ENCODE results near the gene CADPS2. TPM values are rescaled to one million over a fixed set of nuclear protein-coding genes. Genes with fewer than 3 reads are reported as not detected.

The CADPS2 gene
- total RNA-seq = 10 to 100 TPM; 37.9 to 76.7 TPM
- polyA plus RNA-seq = 10 to 100 TPM; 16.0 to 17.6 TPM
- long read RNA-seq, donor 1, partial matches to known transcripts = 0 of 7 reads
- long read RNA-seq, donor 1, other reads (novel, unspliced or antisense) = 7 of 7 reads
- long read RNA-seq, donor 2 = 0 reads
- long read RNA-seq, donor 3 = 0 reads
- long read RNA-seq, donor 4 = 0 reads
- long read RNA-seq, donor 5 = 0 reads

DNA sequence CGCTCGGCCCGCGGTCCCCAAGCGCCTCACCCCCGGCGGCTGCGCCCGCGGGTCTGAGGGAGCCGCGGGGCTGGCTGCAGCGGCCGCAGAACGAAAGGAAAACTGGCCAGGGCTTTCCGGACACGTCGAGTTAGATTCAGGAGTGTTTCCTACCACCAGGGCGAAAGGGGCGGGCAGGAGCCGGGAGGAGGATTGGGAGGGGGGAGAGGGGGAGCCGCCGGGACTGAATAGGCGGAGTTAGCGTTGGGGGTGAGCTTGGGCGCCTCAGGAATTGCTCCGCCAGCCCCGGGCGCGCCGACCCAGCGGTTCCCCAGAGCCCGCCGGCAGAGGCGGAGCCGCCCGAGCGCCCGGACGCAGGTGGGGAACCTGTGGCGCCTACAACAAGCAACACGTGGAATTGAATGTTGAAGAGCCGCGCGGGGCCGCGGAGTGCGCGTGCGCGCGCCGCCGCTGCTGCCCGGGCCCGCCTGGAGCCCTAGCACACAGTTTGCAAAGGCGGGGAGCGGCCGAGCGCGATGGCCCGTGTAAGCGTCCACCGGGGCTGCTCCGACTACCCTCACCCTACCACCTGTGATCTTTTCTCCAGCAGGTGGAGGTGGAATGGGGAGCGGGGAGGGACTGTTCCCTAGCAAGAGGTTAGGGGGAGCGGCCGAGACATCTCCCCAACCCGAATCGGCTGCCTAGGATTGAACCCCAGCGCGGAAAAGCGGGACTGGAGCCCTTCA is at the start of gene CADPS2:
Gene CADPS2, minus strand, starts transcription at position 104 of the 725 bp plus-strand sequence. CDS start 123 bp downstream, outside the sequence.
- peak; percentile 88 for ATAC-seq (ENCODE audit: insufficient read depth, low FRiP score)

DNA sequence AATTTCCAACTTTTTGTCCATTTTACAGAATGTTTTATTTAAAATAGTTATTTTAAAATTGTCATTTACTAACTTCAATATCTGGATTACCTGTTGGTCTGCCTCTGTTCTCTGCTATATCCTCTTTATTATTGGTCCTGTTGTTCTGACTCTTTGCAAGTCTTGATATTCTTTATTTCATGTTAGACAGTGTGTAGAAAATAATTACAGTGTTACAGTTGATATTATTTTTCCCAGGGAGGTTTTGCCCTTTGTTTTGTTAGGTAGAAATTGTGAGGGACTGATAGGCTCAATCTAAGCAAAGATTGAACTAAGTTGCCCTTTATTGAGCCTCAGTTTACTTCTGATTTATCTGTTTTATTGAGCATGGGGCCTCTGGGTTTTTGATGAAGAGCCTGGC is 49.4 kb upstream of the CADPS2 start:
- ATAC-seq (ENCODE audit: insufficient read depth, low FRiP score) (no peak), DNase-seq (no peak)
- TF ChIP-seq, protein P1, sequence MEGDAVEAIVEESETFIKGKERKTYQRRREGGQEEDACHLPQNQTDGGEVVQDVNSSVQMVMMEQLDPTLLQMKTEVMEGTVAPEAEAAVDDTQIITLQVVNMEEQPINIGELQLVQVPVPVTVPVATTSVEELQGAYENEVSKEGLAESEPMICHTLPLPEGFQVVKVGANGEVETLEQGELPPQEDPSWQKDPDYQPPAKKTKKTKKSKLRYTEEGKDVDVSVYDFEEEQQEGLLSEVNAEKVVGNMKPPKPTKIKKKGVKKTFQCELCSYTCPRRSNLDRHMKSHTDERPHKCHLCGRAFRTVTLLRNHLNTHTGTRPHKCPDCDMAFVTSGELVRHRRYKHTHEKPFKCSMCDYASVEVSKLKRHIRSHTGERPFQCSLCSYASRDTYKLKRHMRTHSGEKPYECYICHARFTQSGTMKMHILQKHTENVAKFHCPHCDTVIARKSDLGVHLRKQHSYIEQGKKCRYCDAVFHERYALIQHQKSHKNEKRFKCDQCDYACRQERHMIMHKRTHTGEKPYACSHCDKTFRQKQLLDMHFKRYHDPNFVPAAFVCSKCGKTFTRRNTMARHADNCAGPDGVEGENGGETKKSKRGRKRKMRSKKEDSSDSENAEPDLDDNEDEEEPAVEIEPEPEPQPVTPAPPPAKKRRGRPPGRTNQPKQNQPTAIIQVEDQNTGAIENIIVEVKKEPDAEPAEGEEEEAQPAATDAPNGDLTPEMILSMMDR (IDR thresholded peaks at IDR 0.05; ENCODE audit: control extremely low read depth, extremely low read depth) = no peak

More for the DNA sequence above, at the start of gene CADPS2:
- peaks cover 0 to 41% (median 12%) of the 10 kb centered on the region in 5 donors for H3K4me1 ChIP-seq (ENCODE audit: control insufficient read depth in 5 of 5, insufficient read depth in 5 of 5, low read length in 5 of 5)
- peak within 1 kb of the TSS; percentile 79 to 93 for H3K9ac ChIP-seq (ENCODE audit: insufficient read depth in 1 of 2, low read length in 2 of 2)
- WGBS, 2 donors = 1% methylated on average over 60 to 73 of the region's 73 CpGs
- DNase-seq = peak; percentile 95 to 96 (median 96)
- H3K36me3 ChIP-seq (ENCODE audit: control insufficient read depth in 4 of 4, insufficient read depth in 4 of 4, low read length in 4 of 4) = peaks cover 0 to 7% (median 0%) of the 10 kb centered on the region in 4 donors
- H3K27ac ChIP-seq (ENCODE audit: low read depth in 1 of 2, low read length in 1 of 2) = peak within 1 kb of the TSS; percentile 83 to 99
- TF ChIP-seq, protein P1 (IDR thresholded peaks at IDR 0.05; ENCODE audit: control extremely low read depth, extremely low read depth) = no peak
- peaks cover 0 to 2% (median 0%) of the 10 kb centered on the region in 4 donors for H3K9me3 ChIP-seq (ENCODE audit: control insufficient read depth in 4 of 4, insufficient read depth in 3 of 4, low read length in 3 of 4)
- H3K4me3 ChIP-seq = peak within 1 kb of the TSS; percentile 92
- H3K27me3 ChIP-seq (ENCODE audit: control insufficient read depth in 3 of 3, insufficient read depth in 3 of 3, low read length in 2 of 3) = no peaks in the 10 kb centered on the region

DNA sequence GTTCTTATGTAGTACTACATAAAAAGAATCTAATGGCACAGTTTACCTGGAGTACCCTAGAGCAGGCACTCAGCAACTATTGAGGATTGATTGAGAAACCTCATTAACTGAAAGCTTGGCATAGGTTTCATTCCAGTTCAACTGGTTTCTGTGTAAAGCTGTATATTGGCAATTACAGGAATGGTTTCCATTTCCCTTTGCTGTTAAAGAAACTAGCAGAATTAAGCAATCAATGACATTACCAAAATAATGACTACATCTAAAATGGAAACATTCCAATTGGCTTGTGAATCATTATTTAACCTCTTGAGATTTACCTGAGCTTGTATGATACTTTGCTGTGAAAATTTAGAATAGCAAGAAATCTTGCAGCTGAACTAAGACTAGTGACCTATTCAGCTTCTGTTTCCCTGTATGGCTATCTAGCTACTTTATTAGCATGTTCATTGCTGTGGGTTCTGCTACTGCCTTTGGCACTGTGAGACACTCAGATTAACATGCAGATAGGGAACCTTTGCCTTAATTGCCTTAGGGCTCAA is 33.5 kb upstream of the CADPS2 start:
- Histone ChIP-seq H3K4me3 (no peak overlapping the region), H3K36me3 (ENCODE audit: control insufficient read depth in 4 of 4, insufficient read depth in 4 of 4, low read length in 4 of 4) (no peaks in the 10 kb centered on the region), H3K4me1 (ENCODE audit: control insufficient read depth in 5 of 5, insufficient read depth in 5 of 5, low read length in 5 of 5) (no peaks in the 10 kb centered on the region), H3K27ac (ENCODE audit: low read depth in 1 of 2, low read length in 1 of 2) (no peak overlapping the region), H3K9me3 (ENCODE audit: control insufficient read depth in 4 of 4, insufficient read depth in 3 of 4, low read length in 3 of 4) (no peaks in the 10 kb centered on the region), H3K27me3 (ENCODE audit: control insufficient read depth in 3 of 3, insufficient read depth in 3 of 3, low read length in 2 of 3) (no peaks in the 10 kb centered on the region), H3K9ac (ENCODE audit: insufficient read depth in 1 of 2, low read length in 2 of 2) (no peak overlapping the region)
- ATAC-seq (ENCODE audit: insufficient read depth, low FRiP score) = peak; percentile 69
- TF ChIP-seq, protein P1 (IDR thresholded peaks at IDR 0.05; ENCODE audit: control extremely low read depth, extremely low read depth) = no peak
- DNase-seq = peak in 2 of 3 donors; percentile 54 to 70

More for the DNA sequence above, 49.4 kb upstream of the CADPS2 start:
- H3K4me1 ChIP-seq (ENCODE audit: control insufficient read depth in 5 of 5, insufficient read depth in 5 of 5, low read length in 5 of 5) = no peaks in the 10 kb centered on the region
- no peak overlapping the region for H3K9ac ChIP-seq (ENCODE audit: insufficient read depth in 1 of 2, low read length in 2 of 2)
- H3K27ac ChIP-seq (ENCODE audit: low read depth in 1 of 2, low read length in 1 of 2) = no peak overlapping the region
- no peaks in the 10 kb centered on the region for H3K36me3 ChIP-seq (ENCODE audit: control insufficient read depth in 4 of 4, insufficient read depth in 4 of 4, low read length in 4 of 4)
- H3K4me3 ChIP-seq = no peak overlapping the region
- H3K27me3 ChIP-seq (ENCODE audit: control insufficient read depth in 3 of 3, insufficient read depth in 3 of 3, low read length in 2 of 3) = no peaks in the 10 kb centered on the region
- peaks cover 0 to 5% (median 0%) of the 10 kb centered on the region in 4 donors for H3K9me3 ChIP-seq (ENCODE audit: control insufficient read depth in 4 of 4, insufficient read depth in 3 of 4, low read length in 3 of 4)

All from lung (tissue), 16 donors.